Adrenal gland (tissue), 5 donors: ENCODE measurements around the gene ZNF821.

Experiments
- CTCF ChIP-seq, 6 experiments: fragments of 450-650 bp in 4 of 6; fragments of 200-600 bp in 2 of 6; sonication (generic) in 1 of 6; IDR thresholded peaks; 1 replicate in 5 of 6; 2 replicates in 1 of 6; pipeline versions ENCODE4 v1.5.1 to v1.8.0; 2016 to 2021; ENCODE audit warnings: antibody characterized with exemption in 6 of 6, mild to moderate bottlenecking in 2 of 6, moderate library complexity in 1 of 6
- POLR2A ChIP-seq, 2 donors: fragments of 450-650 bp; IDR thresholded peaks; one replicate each; pipeline ENCODE4 v1.6.1; 2017; ENCODE audit warnings: antibody characterized with exemption in 2 of 2, mild to moderate bottlenecking in 2 of 2, moderate library complexity in 1 of 2
- donor health status: DM: no; HTN: no; CAD: no.

GRCh38 chr16:71845639-71846430 lies 38.1 kb downstream of the ZNF821 start, which contains the start of gene ATXN1L:
- TF ChIP-seq CTCF (IDR thresholded peaks at IDR 0.05) (peak in 1 of 6 experiments; percentile 13), POLR2A (IDR thresholded peaks at IDR 0.05) (peak; percentile 69 to 86)
